ENCODE results near the gene PTPN12. TPM values are rescaled to one million over a fixed set of nuclear protein-coding genes. Genes with fewer than 3 reads are reported as not detected.

Gene PTPN12
- polyA plus RNA-seq, result 38.0 and 49.5 TPM in 2 replicates
- polyA minus RNA-seq, result 97.7 and 98.1 TPM in 2 replicates

DNA sequence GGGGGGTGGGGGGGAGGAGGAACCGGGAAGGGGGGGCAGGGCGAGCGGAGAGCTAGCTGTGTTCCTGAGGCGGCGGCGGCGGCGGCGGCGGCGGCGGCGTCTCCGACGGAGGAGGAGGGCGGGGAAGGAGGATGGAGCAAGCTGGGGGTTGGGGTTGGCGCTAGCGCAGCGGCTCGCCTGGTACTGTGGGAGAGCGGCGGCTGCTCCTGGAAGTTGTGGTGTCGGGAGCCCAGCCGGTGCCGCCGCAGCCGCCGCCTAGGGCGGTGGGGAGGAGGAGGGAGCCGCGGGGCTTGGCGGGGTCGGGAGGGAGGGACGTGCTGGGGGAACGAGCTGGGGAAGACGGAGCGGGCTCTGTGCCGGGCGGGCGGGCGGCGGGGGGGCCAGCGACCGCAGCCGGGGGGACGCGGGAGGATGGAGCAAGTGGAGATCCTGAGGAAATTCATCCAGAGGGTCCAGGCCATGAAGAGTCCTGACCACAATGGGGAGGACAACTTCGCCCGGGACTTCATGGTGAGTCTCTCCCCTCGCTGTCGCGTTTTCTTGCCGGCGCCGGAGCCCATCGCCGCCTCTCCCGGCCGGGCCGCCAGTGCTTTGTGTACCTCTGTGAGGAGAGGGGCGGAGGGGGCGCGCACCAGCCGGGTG, at the start of gene PTPN12:
Gene PTPN12, plus strand, starts transcription at position 160 of the 642 bp plus-strand sequence. Its CDS starts 252 bp downstream, at position 412.
- no peaks in the 10 kb centered on the region for H3K36me3 ChIP-seq (ENCODE audit: insufficient read depth, low read length)
- H3K4me2 ChIP-seq (ENCODE audit: low read length), result peak within 1 kb of the TSS; percentile 84
- H3K4me3 ChIP-seq (ENCODE audit: low read length), result peak within 1 kb of the TSS; percentile 98
- no peaks in the 10 kb centered on the region for H3K27me3 ChIP-seq (ENCODE audit: insufficient read depth, low read depth, low read length)
- H3K9me3 ChIP-seq (ENCODE audit: low read length), result no peaks in the 10 kb centered on the region
- H4K20me1 ChIP-seq (ENCODE audit: insufficient read depth), result peaks cover 18% of the 10 kb centered on the region
- H3K9me2 ChIP-seq (ENCODE audit: insufficient read depth, low read length), result no peaks in the 10 kb centered on the region
- H2AFZ ChIP-seq (ENCODE audit: low read depth, low read length), result peak within 1 kb of the TSS; percentile 83
- no peaks in the 10 kb centered on the region for H3F3A ChIP-seq (ENCODE audit: insufficient read depth, low read length, poor library complexity, severe bottlenecking)
- H3K27ac ChIP-seq (ENCODE audit: low read length), result peak within 1 kb of the TSS; percentile 99
- no peak for TF ChIP-seq EZH2 (IDR thresholded peaks at IDR 0.05; ENCODE audit: borderline replicate concordance, insufficient read depth, low read length, poor library complexity, severe bottlenecking)
- peak; percentile 65 for TF ChIP-seq POLR2AphosphoS5 (IDR thresholded peaks at IDR 0.05)
- peak within 1 kb of the TSS; percentile 98 for H3K9ac ChIP-seq (ENCODE audit: low read length)
- peaks cover 37% of the 10 kb centered on the region for H3K79me2 ChIP-seq (replicated peaks; ENCODE audit: insufficient read depth, low read length)

GRCh38 chr7:77488986-77489385, 48.1 kb upstream of the PTPN12 start:
- Histone ChIP-seq H3K27me3 (ENCODE audit: insufficient read depth, low read depth, low read length) (no peaks in the 10 kb centered on the region), H2AFZ (ENCODE audit: low read depth, low read length) (no peak overlapping the region), H3K4me2 (ENCODE audit: low read length) (no peak overlapping the region), H4K20me1 (ENCODE audit: insufficient read depth) (no peaks in the 10 kb centered on the region), H3K4me3 (ENCODE audit: low read length) (no peak overlapping the region), H3K36me3 (ENCODE audit: insufficient read depth, low read length) (no peaks in the 10 kb centered on the region), H3K9me2 (ENCODE audit: insufficient read depth, low read length) (no peaks in the 10 kb centered on the region), H3F3A (ENCODE audit: insufficient read depth, low read length, poor library complexity, severe bottlenecking) (no peaks in the 10 kb centered on the region), H3K79me2 (replicated peaks; ENCODE audit: insufficient read depth, low read length) (no peaks in the 10 kb centered on the region), H3K9me3 (ENCODE audit: low read length) (no peaks in the 10 kb centered on the region), H3K27ac (ENCODE audit: low read length) (no peak overlapping the region), H3K9ac (ENCODE audit: low read length) (no peak overlapping the region)
- no peak for TF ChIP-seq EZH2 (IDR thresholded peaks at IDR 0.05; ENCODE audit: borderline replicate concordance, insufficient read depth, low read length, poor library complexity, severe bottlenecking)
- no peak for TF ChIP-seq MXI1 (conservative IDR thresholded peaks at IDR 0.05; ENCODE audit: poor library complexity, severe bottlenecking)
- no peak for TF ChIP-seq RAD21 (conservative IDR thresholded peaks at IDR 0.05)
- TF ChIP-seq REST (IDR thresholded peaks at IDR 0.05; ENCODE audit: borderline replicate concordance), result no peak
- TF ChIP-seq EP300 (conservative IDR thresholded peaks at IDR 0.05; ENCODE audit: poor library complexity, severe bottlenecking), result no peak
- TF ChIP-seq TAF1 (IDR thresholded peaks at IDR 0.05; ENCODE audit: low read depth), result no peak
- TF ChIP-seq CTCF (IDR thresholded peaks at IDR 0.05; ENCODE audit: poor library complexity, severe bottlenecking), result no peak
- TF ChIP-seq SMC3 (conservative IDR thresholded peaks at IDR 0.05; ENCODE audit: poor library complexity), result no peak
- no peak for TF ChIP-seq POLR2AphosphoS5 (IDR thresholded peaks at IDR 0.05)

All from neural cell (in vitro differentiated cells).